ENCODE measurements around the gene LRRC2.

LRRC2 gene

DNA sequence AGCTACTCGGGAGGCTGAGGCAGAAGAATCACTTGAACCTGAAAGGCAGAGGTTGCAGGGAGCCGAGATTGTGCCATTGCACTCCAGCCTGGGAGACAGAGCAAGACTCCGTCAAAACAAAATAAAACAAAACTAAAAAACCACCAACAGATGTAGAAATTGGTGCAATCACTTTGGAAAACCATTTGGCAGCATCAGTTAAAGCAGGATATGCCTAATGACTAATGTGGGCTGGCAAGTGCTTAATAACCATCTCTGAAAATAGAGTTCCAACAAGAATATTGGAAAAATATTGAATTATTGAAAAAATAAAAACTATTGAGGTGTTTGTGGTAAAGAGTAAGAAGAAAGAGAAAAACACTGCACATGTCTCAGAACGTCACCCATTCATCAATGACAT is 84.5 kb downstream of the LRRC2 start:
- Mint-ChIP-seq H3K27me3 (ENCODE audit: low read depth) (peaks cover 59% of the 10 kb centered on the region), H3K4me1 (ENCODE audit: low read depth) (no peaks in the 10 kb centered on the region), H3K36me3 (ENCODE audit: low read depth) (no peaks in the 10 kb centered on the region), H3K9me3 (no peaks in the 10 kb centered on the region), H3K27ac (no peak overlapping the region), H3K4me3 (no peak overlapping the region)

DNA sequence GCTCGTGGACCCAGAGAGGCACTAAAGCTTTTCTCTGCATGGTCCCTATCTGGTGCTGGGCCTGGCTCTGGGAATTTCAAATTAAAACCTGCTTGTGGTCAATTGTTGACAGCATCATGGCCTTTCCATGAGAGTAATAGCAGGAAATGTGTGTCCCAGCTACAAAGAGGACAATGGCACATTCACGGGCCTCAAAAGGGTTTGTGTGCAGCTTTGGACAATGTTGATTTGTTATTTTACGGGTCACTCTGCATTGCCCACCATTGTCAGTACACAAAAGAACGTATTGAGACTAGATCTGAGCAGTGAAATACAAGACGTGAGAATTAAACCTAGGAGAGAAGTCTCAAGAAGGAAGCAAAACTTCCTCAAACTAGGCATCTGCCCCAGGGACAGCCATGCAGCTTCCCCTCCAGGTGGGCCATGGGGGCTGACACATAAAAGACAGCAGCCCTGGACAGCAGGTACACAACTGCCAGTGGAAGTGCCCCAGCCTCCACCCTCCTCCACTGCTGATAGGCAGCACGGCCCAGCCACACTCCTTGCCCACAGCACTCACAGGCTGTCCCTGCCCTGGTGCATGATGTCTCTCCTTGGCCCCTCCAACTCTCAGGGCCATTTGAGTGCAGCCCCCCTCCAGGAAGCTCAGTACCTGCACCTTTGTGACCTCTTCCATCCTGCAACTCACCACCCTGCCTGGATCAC is 85.5 kb downstream of the LRRC2 start:
- H3K27me3 Mint-ChIP-seq (ENCODE audit: low read depth), result peaks cover 57% of the 10 kb centered on the region
- H3K4me1 Mint-ChIP-seq (ENCODE audit: low read depth), result no peaks in the 10 kb centered on the region
- no peaks in the 10 kb centered on the region for H3K9me3 Mint-ChIP-seq
- H3K36me3 Mint-ChIP-seq (ENCODE audit: low read depth), result no peaks in the 10 kb centered on the region
- H3K4me3 Mint-ChIP-seq, result no peak overlapping the region
- no peak overlapping the region for H3K27ac Mint-ChIP-seq

DNA sequence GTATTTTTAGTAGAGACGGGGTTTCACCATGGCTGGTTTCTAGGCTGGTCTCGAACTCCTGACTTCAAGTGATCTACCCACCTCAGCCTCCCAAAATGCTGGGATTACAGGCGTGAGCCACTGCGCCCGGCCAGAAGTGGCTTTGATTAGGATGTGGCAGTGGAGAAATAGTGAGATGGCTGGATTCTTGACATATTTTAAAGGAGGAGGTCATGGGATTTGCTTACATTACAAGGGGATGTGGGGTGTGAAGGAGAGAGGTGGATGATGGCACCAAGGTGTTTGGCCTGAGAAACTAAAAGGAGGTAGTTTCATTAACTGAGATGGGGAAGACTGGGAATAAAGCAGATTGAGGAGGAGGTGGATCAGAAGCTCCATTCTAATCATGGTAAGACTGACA is 86.4 kb downstream of the LRRC2 start:
- H3K4me1 Mint-ChIP-seq (ENCODE audit: low read depth), result no peaks in the 10 kb centered on the region
- no peak overlapping the region for H3K4me3 Mint-ChIP-seq
- H3K36me3 Mint-ChIP-seq (ENCODE audit: low read depth), result no peaks in the 10 kb centered on the region
- H3K27ac Mint-ChIP-seq, result no peak overlapping the region
- peaks cover 9% of the 10 kb centered on the region for H3K9me3 Mint-ChIP-seq
- H3K27me3 Mint-ChIP-seq (ENCODE audit: low read depth), result peaks cover 66% of the 10 kb centered on the region

GRCh38 chr3:46479021-46479420 is 87.1 kb downstream of the LRRC2 start:
- peaks cover 72% of the 10 kb centered on the region for H3K27me3 Mint-ChIP-seq (ENCODE audit: low read depth)
- no peaks in the 10 kb centered on the region for H3K4me1 Mint-ChIP-seq (ENCODE audit: low read depth)
- no peak overlapping the region for H3K4me3 Mint-ChIP-seq
- H3K27ac Mint-ChIP-seq, result no peak overlapping the region
- H3K9me3 Mint-ChIP-seq, result peaks cover 16% of the 10 kb centered on the region
- no peaks in the 10 kb centered on the region for H3K36me3 Mint-ChIP-seq (ENCODE audit: low read depth)

DNA sequence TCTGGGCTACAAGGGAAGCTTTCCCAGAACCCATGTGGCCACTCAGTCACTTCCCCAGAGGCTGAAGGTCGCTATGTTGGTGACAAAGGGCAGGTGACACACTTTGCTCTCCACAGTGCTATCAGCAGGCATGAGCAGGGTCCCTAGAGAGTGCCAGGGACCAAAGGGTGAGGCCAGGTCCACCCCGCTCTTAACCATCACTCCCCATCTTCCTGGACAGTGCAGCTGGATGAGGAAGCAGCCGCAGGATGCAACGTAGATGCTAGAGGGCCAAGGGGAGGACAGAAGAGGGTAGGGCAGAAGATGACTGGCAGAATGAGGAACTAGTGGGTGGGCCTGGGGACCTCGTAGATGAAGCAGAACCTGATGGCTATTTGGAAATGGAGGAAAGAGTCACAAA is 87.8 kb downstream of the LRRC2 start:
- H3K27me3 Mint-ChIP-seq (ENCODE audit: low read depth), result peaks cover 78% of the 10 kb centered on the region
- no peak overlapping the region for H3K4me3 Mint-ChIP-seq
- no peak overlapping the region for H3K27ac Mint-ChIP-seq
- peaks cover 17% of the 10 kb centered on the region for H3K9me3 Mint-ChIP-seq
- no peaks in the 10 kb centered on the region for H3K36me3 Mint-ChIP-seq (ENCODE audit: low read depth)
- H3K4me1 Mint-ChIP-seq (ENCODE audit: low read depth), result no peaks in the 10 kb centered on the region

DNA sequence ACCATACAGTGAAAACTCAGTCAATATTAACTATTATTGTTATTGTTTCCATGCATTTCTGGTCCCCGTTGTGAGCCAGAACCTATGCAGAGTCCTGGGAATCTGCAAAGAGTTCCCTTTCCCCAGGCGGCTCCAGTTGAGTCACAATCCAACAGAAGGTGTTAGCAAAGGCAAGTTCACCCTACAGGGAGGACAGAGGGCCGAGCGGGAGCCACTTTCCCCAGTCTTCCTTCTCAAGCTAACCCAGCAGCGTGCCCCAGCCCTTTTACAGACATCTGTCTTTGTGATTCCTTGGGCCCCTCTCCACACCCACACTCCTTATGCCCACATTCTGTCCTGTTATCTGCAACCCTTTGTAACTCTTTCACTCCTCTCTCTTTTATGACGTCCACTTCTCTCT is 88.3 kb downstream of the LRRC2 start:
- H3K4me1 Mint-ChIP-seq (ENCODE audit: low read depth), result no peaks in the 10 kb centered on the region
- no peak overlapping the region for H3K4me3 Mint-ChIP-seq
- H3K9me3 Mint-ChIP-seq, result peaks cover 17% of the 10 kb centered on the region
- peaks cover 78% of the 10 kb centered on the region for H3K27me3 Mint-ChIP-seq (ENCODE audit: low read depth)
- no peak overlapping the region for H3K27ac Mint-ChIP-seq
- no peaks in the 10 kb centered on the region for H3K36me3 Mint-ChIP-seq (ENCODE audit: low read depth)

DNA sequence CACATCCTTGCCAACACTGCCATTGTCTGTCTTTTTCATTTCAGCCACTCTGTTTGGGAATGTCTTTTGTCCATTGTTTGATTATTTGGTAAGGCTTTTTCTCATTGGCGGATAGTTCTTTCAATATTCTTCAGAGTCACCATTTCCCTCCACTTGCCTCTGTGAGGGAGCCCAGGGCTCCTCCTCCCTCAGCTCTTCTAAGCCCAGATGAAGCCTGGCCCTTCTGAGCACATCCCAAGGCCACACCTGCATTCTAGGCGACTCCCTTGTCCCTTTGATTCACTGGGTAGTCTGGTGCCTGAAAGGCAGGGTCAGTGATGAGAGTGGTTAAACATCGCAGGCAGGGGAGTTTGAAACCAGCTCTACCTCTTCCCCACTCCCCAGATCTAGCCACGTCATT is 89.0 kb downstream of the LRRC2 start:
- peaks cover 78% of the 10 kb centered on the region for H3K27me3 Mint-ChIP-seq (ENCODE audit: low read depth)
- H3K4me3 Mint-ChIP-seq, result no peak overlapping the region
- H3K27ac Mint-ChIP-seq, result no peak overlapping the region

GRCh38 chr3:46472736-46473135 is 93.4 kb downstream of the LRRC2 start:
- Mint-ChIP-seq H3K27me3 (ENCODE audit: low read depth) (peaks cover 52% of the 10 kb centered on the region), H3K36me3 (ENCODE audit: low read depth) (no peaks in the 10 kb centered on the region), H3K4me3 (no peak overlapping the region), H3K4me1 (ENCODE audit: low read depth) (no peaks in the 10 kb centered on the region), H3K9me3 (peaks cover 17% of the 10 kb centered on the region), H3K27ac (no peak overlapping the region)

More for the DNA sequence above, 89.0 kb downstream of the LRRC2 start:
- Mint-ChIP-seq H3K4me1 (ENCODE audit: low read depth) (no peaks in the 10 kb centered on the region), H3K36me3 (ENCODE audit: low read depth) (no peaks in the 10 kb centered on the region), H3K9me3 (peaks cover 17% of the 10 kb centered on the region)

DNA sequence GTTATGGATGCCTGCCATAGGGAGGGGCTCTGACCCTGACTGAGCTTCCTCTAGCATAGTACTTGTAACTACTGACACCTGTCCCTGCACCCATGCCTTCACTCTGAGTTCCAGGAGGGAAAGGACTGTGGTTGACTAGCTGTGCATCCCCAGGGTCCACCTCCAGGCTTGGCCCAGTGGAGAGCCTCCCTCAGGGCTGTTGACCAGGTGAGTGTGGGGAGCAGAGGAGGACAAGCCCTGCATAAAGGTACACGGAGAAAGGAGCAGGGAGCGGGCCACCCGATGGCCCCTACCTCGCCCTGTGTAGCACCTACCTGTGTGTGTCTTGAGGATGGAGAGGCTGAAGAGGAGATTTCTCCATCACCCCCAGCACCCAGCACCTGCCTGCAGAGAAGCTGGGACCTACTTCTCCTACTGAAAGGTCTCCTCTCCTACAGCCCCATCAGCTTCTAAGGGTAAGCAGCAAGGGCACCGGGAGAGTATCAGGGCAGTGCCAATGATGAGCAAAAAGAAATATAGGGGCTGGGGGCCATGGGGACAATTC is 94.7 kb downstream of the LRRC2 start:
- Mint-ChIP-seq H3K4me3 (no peak overlapping the region), H3K27me3 (ENCODE audit: low read depth) (peaks cover 50% of the 10 kb centered on the region), H3K9me3 (peaks cover 17% of the 10 kb centered on the region), H3K36me3 (ENCODE audit: low read depth) (no peaks in the 10 kb centered on the region), H3K27ac (no peak overlapping the region), H3K4me1 (ENCODE audit: low read depth) (no peaks in the 10 kb centered on the region)

- H3K4me1 Mint-ChIP-seq (ENCODE audit: low read depth), result no peaks in the 10 kb centered on the region
- H3K27me3 Mint-ChIP-seq (ENCODE audit: low read depth), result peaks cover 54% of the 10 kb centered on the region
- H3K4me3 Mint-ChIP-seq, result no peak overlapping the region
- peaks cover 17% of the 10 kb centered on the region for H3K9me3 Mint-ChIP-seq
- H3K27ac Mint-ChIP-seq, result no peak overlapping the region
- no peaks in the 10 kb centered on the region for H3K36me3 Mint-ChIP-seq (ENCODE audit: low read depth)
These were observed 95.3 kb downstream of the LRRC2 start for GRCh38 chr3:46470831-46471230.

- no peaks in the 10 kb centered on the region for H3K36me3 Mint-ChIP-seq (ENCODE audit: low read depth)
- peaks cover 9% of the 10 kb centered on the region for H3K9me3 Mint-ChIP-seq
- H3K27ac Mint-ChIP-seq, result no peak overlapping the region
- H3K4me3 Mint-ChIP-seq, result no peak overlapping the region
- H3K27me3 Mint-ChIP-seq (ENCODE audit: low read depth), result peaks cover 54% of the 10 kb centered on the region
- no peaks in the 10 kb centered on the region for H3K4me1 Mint-ChIP-seq (ENCODE audit: low read depth)
These were observed 96.3 kb downstream of the LRRC2 start for GRCh38 chr3:46469680-46470357.

DNA sequence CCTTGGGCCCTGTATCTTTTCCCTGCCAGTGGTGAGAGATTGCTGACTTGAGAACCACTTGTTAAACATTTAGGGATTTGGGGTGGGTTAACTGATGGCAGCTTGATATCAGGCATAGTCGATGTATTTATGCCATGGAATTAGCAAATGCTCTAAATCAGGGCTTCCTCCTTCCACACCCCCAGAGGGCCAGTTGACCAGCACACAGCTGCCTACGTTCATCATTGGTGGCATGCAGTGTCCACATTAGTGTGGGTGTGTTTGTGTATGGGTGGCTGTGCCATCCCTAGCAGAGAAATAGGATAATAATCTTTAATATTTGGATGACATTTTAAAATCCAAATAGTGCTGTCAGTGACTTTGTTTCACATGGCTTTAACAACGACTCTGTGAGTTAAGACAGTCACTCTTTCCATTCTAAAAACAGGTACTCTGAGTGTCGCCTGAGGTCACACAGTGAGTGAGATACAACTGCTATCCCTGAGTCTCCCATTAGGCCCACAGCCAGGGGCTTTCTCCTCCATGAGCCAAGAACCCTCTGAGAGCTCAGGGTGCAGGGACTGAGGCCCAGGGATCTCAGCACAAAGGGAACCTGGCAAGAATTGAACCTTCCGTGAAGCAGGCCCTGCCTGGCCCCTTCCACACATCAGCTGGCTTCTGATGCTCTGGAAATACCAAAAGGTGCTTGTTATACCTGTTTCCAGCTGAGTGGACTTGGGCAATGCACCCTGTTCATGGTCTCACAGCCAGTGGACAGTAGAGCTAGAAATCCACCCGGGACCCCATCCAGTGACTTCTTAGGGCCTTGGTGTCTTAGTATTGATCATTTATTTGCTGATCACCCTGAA is 97.1 kb downstream of the LRRC2 start:
- no peaks in the 10 kb centered on the region for H3K36me3 Mint-ChIP-seq (ENCODE audit: low read depth)
- H3K27ac Mint-ChIP-seq, result no peak overlapping the region
- no peak overlapping the region for H3K4me3 Mint-ChIP-seq
- peaks cover 52% of the 10 kb centered on the region for H3K27me3 Mint-ChIP-seq (ENCODE audit: low read depth)
- peaks cover under 1% of the 10 kb centered on the region for H3K9me3 Mint-ChIP-seq
- H3K4me1 Mint-ChIP-seq (ENCODE audit: low read depth), result no peaks in the 10 kb centered on the region

DNA sequence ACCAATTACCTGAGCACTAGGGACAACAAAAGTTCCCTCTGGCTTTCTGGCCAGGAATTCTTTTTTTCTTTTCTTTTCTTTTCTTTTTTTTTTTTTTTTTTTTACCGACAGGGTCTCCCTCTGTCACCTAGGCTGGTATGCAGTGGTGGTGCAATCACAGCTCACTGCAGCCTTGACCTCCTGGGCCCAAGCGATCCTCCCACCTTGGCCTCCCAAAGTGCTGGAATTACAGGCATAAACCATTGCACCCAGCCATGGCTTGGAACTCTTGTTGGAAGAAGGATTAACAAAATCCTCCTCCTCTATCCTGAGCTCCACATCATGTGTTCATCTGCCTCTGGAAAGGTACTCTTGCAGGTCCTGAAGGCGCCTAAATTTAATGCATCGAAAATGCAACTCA is 98.5 kb downstream of the LRRC2 start:
- Mint-ChIP-seq H3K27me3 (ENCODE audit: low read depth) (peaks cover 52% of the 10 kb centered on the region), H3K9me3 (no peaks in the 10 kb centered on the region), H3K4me3 (no peak overlapping the region), H3K4me1 (ENCODE audit: low read depth) (no peaks in the 10 kb centered on the region), H3K27ac (no peak overlapping the region), H3K36me3 (ENCODE audit: low read depth) (no peaks in the 10 kb centered on the region)

DNA sequence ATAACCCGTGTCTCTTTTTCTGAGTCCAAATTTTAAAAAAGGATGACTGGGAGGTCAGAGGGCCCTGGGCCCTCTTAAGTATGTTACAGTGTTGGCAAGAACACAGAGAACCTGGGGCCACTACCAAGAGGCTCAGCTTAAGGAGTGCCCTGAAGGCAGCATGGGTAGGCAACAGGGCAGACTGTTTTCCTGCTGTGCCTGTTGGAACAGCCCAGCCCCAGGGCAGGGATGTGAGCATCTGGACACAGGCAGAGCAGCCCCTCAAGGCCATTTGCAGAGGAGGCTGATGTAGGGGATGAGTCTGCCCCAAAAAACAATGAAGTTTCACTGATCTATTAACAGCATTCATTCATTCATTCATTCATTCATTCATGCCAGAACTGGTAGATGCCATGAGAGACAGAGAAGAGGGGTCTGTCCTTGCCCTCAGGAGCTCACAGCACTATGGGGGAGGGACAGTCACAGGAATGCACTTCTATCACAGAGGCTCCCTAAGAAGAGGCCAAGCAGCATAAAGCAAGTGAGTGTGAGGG is 99.2 kb downstream of the LRRC2 start:
- Mint-ChIP-seq H3K27ac (no peak overlapping the region), H3K27me3 (ENCODE audit: low read depth) (peaks cover 54% of the 10 kb centered on the region)

More for the DNA sequence above, 99.2 kb downstream of the LRRC2 start:
- Mint-ChIP-seq H3K9me3 (no peaks in the 10 kb centered on the region), H3K36me3 (ENCODE audit: low read depth) (no peaks in the 10 kb centered on the region), H3K4me1 (ENCODE audit: low read depth) (no peaks in the 10 kb centered on the region), H3K4me3 (no peak overlapping the region)

All from T-helper 1 cell treated with Interleukin-12 subunit alpha and Interleukin-12 subunit beta and Interleukin-4 antibody, amounts not matched to agents 30 μg/mL and 1 μg/mL, for 36 hours (primary cell).